Lower leg skin (tissue), 3 donors: Measurements from ENCODE around the gene RASA3.
"Not testable (repeated sequence)": the region's sequence is repeated elsewhere in the genome, so short reads cannot be mapped to it uniquely, and the experiment has no call there.

Source experiments
- POLR2A ChIP-seq, 2 donors: fragments of 450-650 bp; IDR thresholded peaks; one replicate each; pipeline ENCODE4 v1.6.1; 2016 to 2017; ENCODE audit warnings: antibody characterized with exemption in 2 of 2, mild to moderate bottlenecking in 1 of 2, moderate library complexity in 1 of 2
- TF ChIP-seq, protein P1 (sequence below), 3 donors: fragments of 450-650 bp; IDR thresholded peaks; one replicate each; pipeline ENCODE4 v1.5.1; 2016; ENCODE audit warnings: antibody characterized with exemption in 3 of 3, mild to moderate bottlenecking in 3 of 3, moderate library complexity in 2 of 3

DNA sequence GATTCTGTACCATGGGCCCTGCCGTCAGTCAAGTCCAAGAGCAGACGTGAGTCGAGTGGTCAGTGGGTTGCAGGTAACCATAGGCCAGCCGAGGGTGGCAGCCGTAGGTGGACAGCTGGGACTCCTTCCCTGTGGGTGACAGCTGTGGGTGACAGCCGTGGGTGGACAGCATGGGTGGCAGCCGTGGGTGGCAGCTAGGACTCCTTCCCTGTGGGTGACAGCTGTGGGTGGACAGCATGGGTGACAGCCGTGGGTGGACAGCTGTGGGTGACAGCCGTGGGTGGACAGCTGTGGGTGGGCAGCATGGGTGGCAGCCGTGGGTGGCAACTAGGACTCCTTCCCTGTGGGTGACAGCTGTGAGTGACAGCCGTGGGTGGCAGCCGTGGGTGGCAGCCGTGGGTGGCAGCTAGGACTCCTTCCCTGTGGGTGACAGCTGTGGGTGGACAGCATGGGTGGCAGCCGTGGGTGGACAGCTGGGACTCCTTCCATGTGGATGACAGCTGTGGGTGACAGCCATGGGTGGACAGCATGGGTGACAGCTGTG lies 44.0 kb upstream of the RASA3 start:
- TF ChIP-seq, protein P1, sequence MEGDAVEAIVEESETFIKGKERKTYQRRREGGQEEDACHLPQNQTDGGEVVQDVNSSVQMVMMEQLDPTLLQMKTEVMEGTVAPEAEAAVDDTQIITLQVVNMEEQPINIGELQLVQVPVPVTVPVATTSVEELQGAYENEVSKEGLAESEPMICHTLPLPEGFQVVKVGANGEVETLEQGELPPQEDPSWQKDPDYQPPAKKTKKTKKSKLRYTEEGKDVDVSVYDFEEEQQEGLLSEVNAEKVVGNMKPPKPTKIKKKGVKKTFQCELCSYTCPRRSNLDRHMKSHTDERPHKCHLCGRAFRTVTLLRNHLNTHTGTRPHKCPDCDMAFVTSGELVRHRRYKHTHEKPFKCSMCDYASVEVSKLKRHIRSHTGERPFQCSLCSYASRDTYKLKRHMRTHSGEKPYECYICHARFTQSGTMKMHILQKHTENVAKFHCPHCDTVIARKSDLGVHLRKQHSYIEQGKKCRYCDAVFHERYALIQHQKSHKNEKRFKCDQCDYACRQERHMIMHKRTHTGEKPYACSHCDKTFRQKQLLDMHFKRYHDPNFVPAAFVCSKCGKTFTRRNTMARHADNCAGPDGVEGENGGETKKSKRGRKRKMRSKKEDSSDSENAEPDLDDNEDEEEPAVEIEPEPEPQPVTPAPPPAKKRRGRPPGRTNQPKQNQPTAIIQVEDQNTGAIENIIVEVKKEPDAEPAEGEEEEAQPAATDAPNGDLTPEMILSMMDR (IDR thresholded peaks at IDR 0.05), result not testable (repeated sequence)
- not testable (repeated sequence) for TF ChIP-seq POLR2A (IDR thresholded peaks at IDR 0.05)
